ENCODE results near the gene PHKG2.

DNA sequence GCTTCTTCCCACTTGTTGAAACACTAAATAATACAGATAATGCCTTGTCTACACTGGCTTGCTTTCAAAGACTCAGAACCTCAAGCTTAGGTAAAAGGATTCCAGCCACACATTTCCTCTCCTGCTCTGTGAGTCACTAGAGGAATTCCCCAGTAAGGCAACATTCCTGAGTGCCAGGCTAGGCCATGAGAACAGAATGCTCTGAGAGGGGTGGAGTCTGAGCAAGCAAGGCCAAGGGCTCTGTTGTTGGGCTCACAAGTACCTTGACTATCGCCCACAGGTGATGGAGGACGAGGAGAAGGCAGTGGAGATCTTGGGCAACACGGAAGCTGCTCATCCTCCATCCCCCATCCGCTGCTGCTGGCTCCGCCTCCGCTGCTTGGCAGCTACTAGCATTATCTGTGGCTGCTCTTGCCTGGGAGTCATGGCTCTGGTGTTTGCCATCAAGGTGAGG lies 6.7 kb upstream of the PHKG2 start:
- TF ChIP-seq, protein P1, sequence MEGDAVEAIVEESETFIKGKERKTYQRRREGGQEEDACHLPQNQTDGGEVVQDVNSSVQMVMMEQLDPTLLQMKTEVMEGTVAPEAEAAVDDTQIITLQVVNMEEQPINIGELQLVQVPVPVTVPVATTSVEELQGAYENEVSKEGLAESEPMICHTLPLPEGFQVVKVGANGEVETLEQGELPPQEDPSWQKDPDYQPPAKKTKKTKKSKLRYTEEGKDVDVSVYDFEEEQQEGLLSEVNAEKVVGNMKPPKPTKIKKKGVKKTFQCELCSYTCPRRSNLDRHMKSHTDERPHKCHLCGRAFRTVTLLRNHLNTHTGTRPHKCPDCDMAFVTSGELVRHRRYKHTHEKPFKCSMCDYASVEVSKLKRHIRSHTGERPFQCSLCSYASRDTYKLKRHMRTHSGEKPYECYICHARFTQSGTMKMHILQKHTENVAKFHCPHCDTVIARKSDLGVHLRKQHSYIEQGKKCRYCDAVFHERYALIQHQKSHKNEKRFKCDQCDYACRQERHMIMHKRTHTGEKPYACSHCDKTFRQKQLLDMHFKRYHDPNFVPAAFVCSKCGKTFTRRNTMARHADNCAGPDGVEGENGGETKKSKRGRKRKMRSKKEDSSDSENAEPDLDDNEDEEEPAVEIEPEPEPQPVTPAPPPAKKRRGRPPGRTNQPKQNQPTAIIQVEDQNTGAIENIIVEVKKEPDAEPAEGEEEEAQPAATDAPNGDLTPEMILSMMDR (conservative IDR thresholded peaks at IDR 0.05; ENCODE audit: low read length), result no peak
- TF ChIP-seq EZH2phosphoT487 (IDR thresholded peaks at IDR 0.05; ENCODE audit: borderline replicate concordance), result no peak
